Omental fat pad (tissue), 4 donors: ENCODE data around the gene ITGB2. TPM values are rescaled to one million over a fixed set of nuclear protein-coding genes. Genes with fewer than 3 reads are reported as not detected.

Experiments
- ATAC-seq: fragments of 150-250 bp; one replicate; pipeline ENCODE4 v1.9.1; 2016; ENCODE audit warnings: mild to moderate bottlenecking, moderate library complexity; ENCODE audit not compliant: low FRiP score
- DNase-seq: peaks from one replicate; pipeline ENCODE4 v3.0.0-alpha.2; 2019; ENCODE audit warnings: low spot score
- CTCF ChIP-seq, 3 donors: fragments of 450-650 bp; IDR thresholded peaks; one replicate each; pipeline ENCODE4 v1.5.1; 2016 to 2017; ENCODE audit warnings: antibody characterized with exemption in 3 of 3, mild to moderate bottlenecking in 3 of 3, moderate library complexity in 2 of 3
- total RNA-seq, 4 donors: library from RNA; depleted of rRNA; stranded (reverse); fragments of >200 nt; gene quantifications; one replicate each; pipeline ENCODE4 v1.1.0, GENCODE V29; 2016

ITGB2 gene
- total RNA-seq, 4 donors from 2014 or later = 98.5 to 581 (median 217) TPM

GRCh38 chr21:44910229-44911067 lies 10.3 kb downstream of the ITGB2 start:
- no peak for TF ChIP-seq CTCF (IDR thresholded peaks at IDR 0.05)
- ATAC-seq (no peak), DNase-seq (no peak)

- ATAC-seq = no peak
- no peak for DNase-seq
- TF ChIP-seq CTCF (IDR thresholded peaks at IDR 0.05) = no peak
Measured at GRCh38 chr21:44909719-44910118, 11.0 kb downstream of the ITGB2 start.

GRCh38 chr21:44908908-44909307 lies 11.8 kb downstream of the ITGB2 start:
- no peak for ATAC-seq
- no peak for DNase-seq
- no peak for TF ChIP-seq CTCF (IDR thresholded peaks at IDR 0.05)

- no peak for TF ChIP-seq CTCF (IDR thresholded peaks at IDR 0.05)
- ATAC-seq = peak; percentile 60
- peak; percentile 31 for DNase-seq
Measured at GRCh38 chr21:44907966-44908895, 12.5 kb downstream of the ITGB2 start.

- no peak for TF ChIP-seq CTCF (IDR thresholded peaks at IDR 0.05)
- no peak for DNase-seq
- ATAC-seq = no peak
Measured at GRCh38 chr21:44907225-44907965, 13.3 kb downstream of the ITGB2 start.

GRCh38 chr21:44905728-44906090 lies 15.0 kb downstream of the ITGB2 start:
- ATAC-seq (no peak), DNase-seq (no peak)
- no peak for TF ChIP-seq CTCF (IDR thresholded peaks at IDR 0.05)
